HCT116 (cell line): ENCODE results near the gene SLAMF8. TPM values are rescaled to one million over a fixed set of nuclear protein-coding genes. Genes with fewer than 3 reads are reported as not detected.
A peak's percentile ranks its signal among the peaks of the same experiment; 100 is the strongest.

Experiments used
- ATAC-seq: fragments of 200-7000 bp; cut with Tn5 transposase; 2 replicates; pipeline ENCODE4 v1.9.1; 2020; ENCODE audit warnings: mild to moderate bottlenecking, moderate library complexity
- BruUV-seq: library from RNA; stranded (reverse); fragments of 400-500 nt; replicated peaks from 2 replicates; lab custom pipeline; 2021; lab: Mats Ljungman, UMichigan
- CTCF ChIA-PET: fragments of 300-600 bp; sonication (Branson Sonifier 250); formaldehyde crosslinking; loops from one replicate; lab custom pipeline; 2021; ENCODE audit warnings: antibody characterized with exemption; lab: Charles Lee
- POLR2A ChIA-PET: fragments of 300-600, 350-600 bp; sonication (Branson Sonifier 250); formaldehyde crosslinking; loops from one replicate; lab custom pipeline; 2021; ENCODE audit warnings: antibody characterized with exemption; lab: Charles Lee
- RAD21 ChIA-PET, 2 experiments: fragments of 300-600 bp; sonication (Branson Sonifier 250); formaldehyde crosslinking; loops; one replicate each; lab custom pipeline; 2023; ENCODE audit warnings: low total read pairs in 2 of 2; ENCODE audit not compliant: uncharacterized antibody in 2 of 2, unreplicated experiment in 2 of 2, low non-redundant PET in 1 of 2; lab: Charles Lee
- DNase-seq: peaks from one replicate; pipeline ENCODE4 v3.0.0-alpha.2; 2010; ENCODE audit warnings: low read depth, low spot score
- H2AFZ ChIP-seq: fragments of 200-600 bp; shearing (Covaris generic), sonication (generic); 2 replicates; pipeline ENCODE4 v1.6.1; 2017; ENCODE audit warnings: low read depth, mixed run types, mixed read lengths, antibody characterized with exemption, low read length; ENCODE audit not compliant: poor library complexity, severe bottlenecking
- H3K27ac ChIP-seq: 2 replicates; pipeline ENCODE4 v1.5.1; 2012; ENCODE audit warnings: low read depth, low read length
- H3K27me3 ChIP-seq: fragments of 200-600 bp; sonication (generic); 2 replicates; pipeline ENCODE4 v1.6.1; 2016; ENCODE audit warnings: mixed run types, low read length, mixed read lengths; ENCODE audit not compliant: insufficient read depth
- H3K36me3 ChIP-seq, 2 experiments: fragments of 200-500 bp in 1 of 2; fragments of 200-600 bp in 1 of 2; sonication (Bioruptor generic) in 1 of 2; sonication (generic) in 1 of 2; 2 replicates each; pipeline versions ENCODE4 v1.5.1 to v1.6.1; 2014 to 2016; ENCODE audit warnings: low read length in 2 of 2, inconsistent platforms in 1 of 2, mixed read lengths in 1 of 2, mixed run types in 1 of 2; ENCODE audit not compliant: insufficient read depth in 2 of 2, control insufficient read depth in 1 of 2
- H3K4me1 ChIP-seq, 2 experiments: fragments of 200-600 bp in 1 of 2; sonication (generic) in 1 of 2; 2 replicates each; pipeline versions ENCODE4 v1.5.1 to v1.6.1; 2012 to 2017; ENCODE audit warnings: low read length in 2 of 2, inconsistent platforms in 1 of 2, mild to moderate bottlenecking in 1 of 2, mixed read lengths in 1 of 2, mixed run types in 1 of 2, moderate library complexity in 1 of 2; ENCODE audit not compliant: insufficient read depth in 2 of 2, control insufficient read depth in 1 of 2
- H3K4me2 ChIP-seq: fragments of 200-600 bp; sonication (generic); 2 replicates; pipeline ENCODE4 v1.6.1; 2017; ENCODE audit warnings: mixed run types, low read length, mixed read lengths
- H3K4me3 ChIP-seq, 2 experiments: fragments of 200-600 bp in 1 of 2; sonication (generic) in 1 of 2; replicated peaks in 1 of 2; 2 replicates each; pipeline ENCODE4 v1.5.1; 2011 to 2016; ENCODE audit warnings: low read length in 2 of 2, control low read depth in 1 of 2, low read depth in 1 of 2, mild to moderate bottlenecking in 1 of 2, mixed read lengths in 1 of 2, mixed run types in 1 of 2
- H3K79me2 ChIP-seq: fragments of 200-600 bp; sonication (generic); 2 replicates; pipeline ENCODE4 v1.6.1; 2017; ENCODE audit warnings: mild to moderate bottlenecking, mixed run types, low read length, moderate library complexity, mixed read lengths; ENCODE audit not compliant: insufficient read depth
- H3K9ac ChIP-seq: fragments of 200-600 bp; sonication (generic); 2 replicates; pipeline ENCODE4 v1.6.1; 2016; ENCODE audit warnings: low read length, mixed read lengths
- H3K9me2 ChIP-seq: fragments of 200-600 bp; sonication (generic), shearing (Covaris generic); 2 replicates; pipeline ENCODE4 v1.6.1; 2017; ENCODE audit warnings: mixed run types, mild to moderate bottlenecking, moderate library complexity; ENCODE audit not compliant: insufficient read depth
- H3K9me3 ChIP-seq, 2 experiments: fragments of 200-500 bp in 1 of 2; fragments of 200-600 bp in 1 of 2; sonication (Bioruptor generic) in 1 of 2; sonication (generic) in 1 of 2; 2 replicates each; pipeline ENCODE4 v1.6.1; 2014 to 2017; ENCODE audit warnings: low read length in 2 of 2, mixed read lengths in 2 of 2, inconsistent platforms in 1 of 2, low read depth in 1 of 2, mild to moderate bottlenecking in 1 of 2, mixed run types in 1 of 2, moderate library complexity in 1 of 2; ENCODE audit not compliant: control insufficient read depth in 1 of 2, insufficient read depth in 1 of 2
- H4K20me1 ChIP-seq: fragments of 200-600 bp; sonication (generic), shearing (Covaris generic); 2 replicates; pipeline ENCODE4 v1.6.1; 2017; ENCODE audit warnings: mixed run types, mild to moderate bottlenecking, moderate library complexity; ENCODE audit not compliant: insufficient read depth
- CEBPB ChIP-seq: IDR thresholded peaks from 2 replicates; pipeline ENCODE4 v1.6.1; 2012; ENCODE audit warnings: low read depth
- ELF1 ChIP-seq: IDR thresholded peaks from 2 replicates; pipeline ENCODE4 v1.6.1; 2012; ENCODE audit warnings: low read depth, borderline replicate concordance
- EZH2 ChIP-seq: fragments of 200-600 bp; sonication (generic); IDR thresholded peaks from 2 replicates; pipeline ENCODE4 v1.6.1; 2017; ENCODE audit warnings: antibody characterized with exemption, mixed run types
- EZH2phosphoT487 ChIP-seq: fragments of 200-600 bp; IDR thresholded peaks from 2 replicates; pipeline ENCODE4 v1.6.1; 2018; ENCODE audit warnings: antibody characterized with exemption, borderline replicate concordance
- FOSL1 ChIP-seq: IDR thresholded peaks from 2 replicates; pipeline ENCODE4 v1.6.1; 2012; ENCODE audit warnings: low read depth
- JUND ChIP-seq: IDR thresholded peaks from 2 replicates; pipeline ENCODE4 v1.6.1; 2012
- POLR2A ChIP-seq: IDR thresholded peaks from 2 replicates; pipeline ENCODE4 v1.7.0; 2011; ENCODE audit warnings: borderline replicate concordance; ENCODE audit not compliant: insufficient read depth, insufficient read length; ENCODE audit errors: extremely low read depth
- POLR2AphosphoS5 ChIP-seq: IDR thresholded peaks from 2 replicates; pipeline ENCODE4 v1.6.1; 2011; ENCODE audit warnings: mild to moderate bottlenecking, low read depth, low read length, moderate library complexity
- RAD21 ChIP-seq: IDR thresholded peaks from 2 replicates; pipeline ENCODE4 v1.6.1; 2012; ENCODE audit warnings: low read depth, mild to moderate bottlenecking
- SIN3A ChIP-seq: IDR thresholded peaks from 2 replicates; pipeline ENCODE4 v1.6.1; 2012; ENCODE audit warnings: low read depth
- SP1 ChIP-seq: IDR thresholded peaks from 2 replicates; pipeline ENCODE4 v1.6.1; 2012; ENCODE audit warnings: low read depth
- SRF ChIP-seq: IDR thresholded peaks from 2 replicates; pipeline ENCODE4 v1.6.1; 2012; ENCODE audit warnings: low read depth
- ZFX ChIP-seq: fragments of 450-650 bp; IDR thresholded peaks from 2 replicates; pipeline ENCODE4 v1.6.1; 2017
- ZNF274 ChIP-seq: fragments of 200-500 bp; sonication (Bioruptor generic); IDR thresholded peaks from 2 replicates; pipeline ENCODE4 v1.6.1; 2014; ENCODE audit warnings: mild to moderate bottlenecking, low read depth, low read length, inconsistent platforms
- intact Hi-C: fragments of 100-400 bp; cut with micrococcal nuclease; formaldehyde crosslinking; loops from 2 replicates; pipeline ENCODE4 v1.10.0; 2022
- total RNA-seq: library from RNA; stranded (reverse); gene quantifications from one replicate; pipeline ENCODE4 v1.2.1, GENCODE V29; 2021; ENCODE audit not compliant: unreplicated experiment
- TF ChIP-seq, protein P1 (sequence below), 3 experiments: fragments of 200-600 bp in 1 of 3; sonication (generic) in 1 of 3; IDR thresholded peaks in 2 of 3; conservative IDR thresholded peaks in 1 of 3; 2 replicates each; pipeline ENCODE4 v1.5.1; 2012 to 2017; ENCODE audit warnings: low read depth in 2 of 3, low read length in 2 of 3, antibody characterized with exemption in 1 of 3, borderline replicate concordance in 1 of 3, control low read depth in 1 of 3, mild to moderate bottlenecking in 1 of 3, mixed read lengths in 1 of 3, mixed run types in 1 of 3, moderate library complexity in 1 of 3; ENCODE audit not compliant: insufficient read depth in 1 of 3
- TF ChIP-seq, protein P2 (sequence below): IDR thresholded peaks from 2 replicates; pipeline ENCODE4 v1.6.1; 2012; ENCODE audit warnings: low read depth

Gene SLAMF8
- total RNA-seq, 1 experiment from 2014 or later: not detected

DNA sequence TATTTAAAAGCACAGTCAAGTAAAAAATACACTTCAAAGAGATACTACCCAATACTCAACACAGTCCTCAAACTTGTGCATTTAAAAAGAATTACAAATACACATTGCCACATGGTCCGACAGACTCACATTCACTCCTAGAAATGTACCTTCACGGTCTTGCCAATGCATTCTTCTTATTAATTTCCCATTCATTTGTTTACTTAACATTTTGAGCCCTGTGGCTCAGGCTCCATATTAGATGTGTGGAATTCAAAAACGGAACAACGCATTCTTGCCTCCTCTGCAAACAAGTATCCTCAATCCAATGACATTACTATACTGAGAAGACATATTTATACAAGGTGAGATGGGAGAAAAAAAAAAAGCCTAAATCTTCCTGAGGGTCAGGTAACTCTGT lies 48.4 kb upstream of the SLAMF8 start:
- ATAC-seq (no peak), DNase-seq (no peak)
- intact Hi-C loops: no loop called here
- Histone ChIP-seq H3K4me2 (no peak overlapping the region), H3K27me3 (no peaks in the 10 kb centered on the region), H3K9me3 (no peaks in the 10 kb centered on the region), H2AFZ (no peak overlapping the region), H3K27ac (no peak overlapping the region), H3K4me1 (peaks cover 3 to 21% of the 10 kb centered on the region in 2 experiments; a peak in 2 of 4 replicates), H3K4me3 (no peak overlapping the region), H4K20me1 (no peaks in the 10 kb centered on the region), H3K9me2 (no peaks in the 10 kb centered on the region), H3K79me2 (no peaks in the 10 kb centered on the region), H3K9ac (no peak overlapping the region), H3K36me3 (no peaks in the 10 kb centered on the region)
- BruUV-seq: no TSS peak
- ChIA-PET POLR2A (no interaction called here), RAD21 (no interaction called here), CTCF (interaction anchor here (0.9 to 3.0 kb wide), 2 partner anchors 112 to 229 kb away, joined by 3 to 10 read pairs; no protein-coding TSS in a partner anchor)
- no peak for TF ChIP-seq EZH2phosphoT487
- no peak for TF ChIP-seq CEBPB
- TF ChIP-seq ELF1: no peak
- TF ChIP-seq JUND: no peak
- no peak for TF ChIP-seq ZNF274
- TF ChIP-seq SRF: no peak
- TF ChIP-seq EZH2: no peak
- TF ChIP-seq, all 23 proteins: peak for 0

DNA sequence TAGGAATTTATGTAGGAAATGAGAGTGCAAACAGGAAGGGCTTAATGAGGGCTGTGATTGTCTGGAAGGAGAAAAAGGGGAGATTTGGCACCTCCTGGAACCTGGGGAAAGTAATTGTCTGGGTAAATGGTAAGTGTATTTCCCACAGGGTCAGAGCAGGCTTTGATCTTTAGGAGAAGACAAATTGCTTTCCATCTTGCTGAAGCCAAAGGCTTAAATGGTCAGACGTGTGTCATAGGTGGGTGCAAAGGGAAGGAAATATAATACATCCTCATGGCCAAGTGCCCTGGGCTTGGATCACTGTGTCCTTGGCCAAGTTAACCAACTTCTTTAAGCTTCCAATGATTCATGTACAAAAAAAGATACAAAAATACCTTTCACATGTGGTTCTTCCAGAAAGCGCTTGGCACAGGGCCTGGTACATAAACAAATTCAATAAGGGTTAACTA lies 47.2 kb upstream of the SLAMF8 start:
- POLR2A ChIA-PET: no interaction called here
- BruUV-seq: no TSS peak
- intact Hi-C loops: no loop called here
- ATAC-seq (no peak), DNase-seq (no peak)
- CTCF ChIA-PET: interaction anchor here (1.2 kb wide), 1 partner anchor 111 kb away, joined by 4 read pairs; no protein-coding TSS in a partner anchor
- Histone ChIP-seq H3K9me3 (no peaks in the 10 kb centered on the region), H3K9ac (no peak overlapping the region), H2AFZ (peak overlapping the region; percentile 99), H3K4me3 (no peak overlapping the region), H3K36me3 (no peaks in the 10 kb centered on the region), H3K79me2 (no peaks in the 10 kb centered on the region), H4K20me1 (no peaks in the 10 kb centered on the region), H3K4me1 (peaks cover 3 to 21% of the 10 kb centered on the region in 2 experiments; a peak in 2 of 4 replicates), H3K4me2 (peak overlapping the region; percentile 74; the same call in 1 of the 2 replicates), H3K27ac (no peak overlapping the region), H3K27me3 (no peaks in the 10 kb centered on the region), H3K9me2 (no peaks in the 10 kb centered on the region)
- RAD21 ChIA-PET: no interaction called here
- TF ChIP-seq CEBPB: no peak
- TF ChIP-seq, protein P1, sequence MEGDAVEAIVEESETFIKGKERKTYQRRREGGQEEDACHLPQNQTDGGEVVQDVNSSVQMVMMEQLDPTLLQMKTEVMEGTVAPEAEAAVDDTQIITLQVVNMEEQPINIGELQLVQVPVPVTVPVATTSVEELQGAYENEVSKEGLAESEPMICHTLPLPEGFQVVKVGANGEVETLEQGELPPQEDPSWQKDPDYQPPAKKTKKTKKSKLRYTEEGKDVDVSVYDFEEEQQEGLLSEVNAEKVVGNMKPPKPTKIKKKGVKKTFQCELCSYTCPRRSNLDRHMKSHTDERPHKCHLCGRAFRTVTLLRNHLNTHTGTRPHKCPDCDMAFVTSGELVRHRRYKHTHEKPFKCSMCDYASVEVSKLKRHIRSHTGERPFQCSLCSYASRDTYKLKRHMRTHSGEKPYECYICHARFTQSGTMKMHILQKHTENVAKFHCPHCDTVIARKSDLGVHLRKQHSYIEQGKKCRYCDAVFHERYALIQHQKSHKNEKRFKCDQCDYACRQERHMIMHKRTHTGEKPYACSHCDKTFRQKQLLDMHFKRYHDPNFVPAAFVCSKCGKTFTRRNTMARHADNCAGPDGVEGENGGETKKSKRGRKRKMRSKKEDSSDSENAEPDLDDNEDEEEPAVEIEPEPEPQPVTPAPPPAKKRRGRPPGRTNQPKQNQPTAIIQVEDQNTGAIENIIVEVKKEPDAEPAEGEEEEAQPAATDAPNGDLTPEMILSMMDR (IDR thresholded peaks at IDR 0.05 in 2 of 3, conservative IDR thresholded peaks at IDR 0.05 in 1 of 3; ENCODE audit: borderline replicate concordance in 1 of 3, insufficient read depth in 1 of 3, low read depth in 2 of 3, low read length in 2 of 3): no peak
- no peak for TF ChIP-seq POLR2AphosphoS5
- TF ChIP-seq FOSL1: no peak
- TF ChIP-seq, protein P2, sequence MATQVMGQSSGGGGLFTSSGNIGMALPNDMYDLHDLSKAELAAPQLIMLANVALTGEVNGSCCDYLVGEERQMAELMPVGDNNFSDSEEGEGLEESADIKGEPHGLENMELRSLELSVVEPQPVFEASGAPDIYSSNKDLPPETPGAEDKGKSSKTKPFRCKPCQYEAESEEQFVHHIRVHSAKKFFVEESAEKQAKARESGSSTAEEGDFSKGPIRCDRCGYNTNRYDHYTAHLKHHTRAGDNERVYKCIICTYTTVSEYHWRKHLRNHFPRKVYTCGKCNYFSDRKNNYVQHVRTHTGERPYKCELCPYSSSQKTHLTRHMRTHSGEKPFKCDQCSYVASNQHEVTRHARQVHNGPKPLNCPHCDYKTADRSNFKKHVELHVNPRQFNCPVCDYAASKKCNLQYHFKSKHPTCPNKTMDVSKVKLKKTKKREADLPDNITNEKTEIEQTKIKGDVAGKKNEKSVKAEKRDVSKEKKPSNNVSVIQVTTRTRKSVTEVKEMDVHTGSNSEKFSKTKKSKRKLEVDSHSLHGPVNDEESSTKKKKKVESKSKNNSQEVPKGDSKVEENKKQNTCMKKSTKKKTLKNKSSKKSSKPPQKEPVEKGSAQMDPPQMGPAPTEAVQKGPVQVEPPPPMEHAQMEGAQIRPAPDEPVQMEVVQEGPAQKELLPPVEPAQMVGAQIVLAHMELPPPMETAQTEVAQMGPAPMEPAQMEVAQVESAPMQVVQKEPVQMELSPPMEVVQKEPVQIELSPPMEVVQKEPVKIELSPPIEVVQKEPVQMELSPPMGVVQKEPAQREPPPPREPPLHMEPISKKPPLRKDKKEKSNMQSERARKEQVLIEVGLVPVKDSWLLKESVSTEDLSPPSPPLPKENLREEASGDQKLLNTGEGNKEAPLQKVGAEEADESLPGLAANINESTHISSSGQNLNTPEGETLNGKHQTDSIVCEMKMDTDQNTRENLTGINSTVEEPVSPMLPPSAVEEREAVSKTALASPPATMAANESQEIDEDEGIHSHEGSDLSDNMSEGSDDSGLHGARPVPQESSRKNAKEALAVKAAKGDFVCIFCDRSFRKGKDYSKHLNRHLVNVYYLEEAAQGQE: no peak
- no peak for TF ChIP-seq ZNF274
- TF ChIP-seq SP1: no peak
- TF ChIP-seq POLR2A: no peak
- no peak for TF ChIP-seq SRF
- no peak for TF ChIP-seq ZFX
- TF ChIP-seq SIN3A: no peak
- TF ChIP-seq EZH2phosphoT487: no peak
- TF ChIP-seq RAD21: no peak
- TF ChIP-seq EZH2: no peak
